ENCODE data around the gene FIBCD1.

FIBCD1 gene

DNA sequence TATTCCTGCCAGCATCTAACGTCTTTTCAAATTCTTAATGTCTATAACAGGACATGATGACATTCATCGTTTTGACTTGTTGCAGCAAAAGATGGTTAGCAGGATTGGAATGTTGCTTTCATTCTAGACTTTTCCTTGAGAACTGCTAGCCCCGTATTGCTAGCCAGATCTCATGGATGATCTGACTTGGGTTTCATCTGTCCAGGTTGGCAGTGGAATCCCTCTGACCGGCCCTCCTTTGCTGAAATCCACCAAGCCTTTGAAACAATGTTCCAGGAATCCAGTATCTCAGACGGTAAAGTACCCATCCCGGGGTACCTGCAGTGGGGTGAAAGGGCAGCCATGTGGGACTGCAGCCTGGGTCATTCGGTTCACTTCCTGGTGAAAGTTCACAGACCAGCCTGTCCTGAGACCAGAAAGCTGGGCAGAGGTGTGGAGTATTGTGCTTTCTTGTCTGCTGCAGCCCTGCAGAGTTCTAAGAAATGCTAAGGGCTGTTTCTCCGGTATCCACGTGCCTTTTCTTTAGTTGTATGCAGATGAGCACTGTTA lies 59.1 kb downstream of the FIBCD1 start:
- no peak for DNase-seq (ENCODE audit: low read depth)

DNA sequence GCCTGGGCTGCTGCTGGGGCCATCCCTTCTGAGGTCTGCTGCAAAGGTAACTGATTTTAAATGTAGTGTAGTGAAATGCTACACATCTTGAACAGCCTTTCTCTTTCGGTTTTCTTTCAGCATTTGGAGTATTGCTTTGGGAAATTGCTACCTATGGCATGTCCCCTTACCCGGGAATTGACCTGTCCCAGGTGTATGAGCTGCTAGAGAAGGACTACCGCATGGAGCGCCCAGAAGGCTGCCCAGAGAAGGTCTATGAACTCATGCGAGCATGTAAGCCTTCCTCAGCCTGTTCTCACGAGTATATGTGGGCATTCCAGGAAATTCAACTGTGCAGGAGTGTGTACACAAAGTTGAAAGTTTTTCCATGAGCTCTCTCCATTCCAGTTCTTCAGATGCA lies 60.8 kb downstream of the FIBCD1 start:
- no peak for DNase-seq (ENCODE audit: low read depth)

DNA sequence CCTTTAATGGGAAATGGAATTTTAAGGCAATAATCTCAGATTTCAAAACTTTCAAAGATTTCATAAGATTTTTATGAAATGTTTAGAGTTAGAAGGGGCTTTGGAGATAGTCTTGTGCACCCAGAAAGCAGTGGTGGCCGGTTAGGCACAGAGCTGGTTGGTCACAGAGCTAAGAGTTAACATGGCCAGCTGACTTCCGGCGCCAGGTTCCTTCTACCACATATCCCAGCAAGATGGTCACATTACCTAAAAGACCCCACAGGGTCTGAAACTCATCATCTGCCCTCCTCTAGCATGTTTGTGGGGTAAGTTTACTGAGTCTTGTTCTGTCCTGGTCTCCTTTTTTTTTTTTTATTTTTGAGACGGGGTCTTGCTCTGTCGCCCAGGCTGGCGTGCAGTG lies 61.7 kb downstream of the FIBCD1 start:
- DNase-seq (ENCODE audit: low read depth), result no peak

DNA sequence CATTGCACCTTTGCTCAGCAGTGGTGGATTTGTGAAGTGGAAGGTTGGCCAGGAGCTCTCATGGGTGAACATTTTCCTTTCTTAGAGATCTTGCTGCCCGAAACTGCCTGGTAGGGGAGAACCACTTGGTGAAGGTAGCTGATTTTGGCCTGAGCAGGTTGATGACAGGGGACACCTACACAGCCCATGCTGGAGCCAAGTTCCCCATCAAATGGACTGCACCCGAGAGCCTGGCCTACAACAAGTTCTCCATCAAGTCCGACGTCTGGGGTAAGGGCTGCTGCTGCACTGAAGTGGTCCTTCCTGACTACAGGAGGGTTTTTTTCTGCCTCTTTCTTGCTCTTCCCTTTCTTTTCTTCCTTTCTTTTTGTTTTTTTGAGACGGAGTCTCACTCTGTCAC lies 64.3 kb downstream of the FIBCD1 start:
- no peak for DNase-seq (ENCODE audit: low read depth)

DNA sequence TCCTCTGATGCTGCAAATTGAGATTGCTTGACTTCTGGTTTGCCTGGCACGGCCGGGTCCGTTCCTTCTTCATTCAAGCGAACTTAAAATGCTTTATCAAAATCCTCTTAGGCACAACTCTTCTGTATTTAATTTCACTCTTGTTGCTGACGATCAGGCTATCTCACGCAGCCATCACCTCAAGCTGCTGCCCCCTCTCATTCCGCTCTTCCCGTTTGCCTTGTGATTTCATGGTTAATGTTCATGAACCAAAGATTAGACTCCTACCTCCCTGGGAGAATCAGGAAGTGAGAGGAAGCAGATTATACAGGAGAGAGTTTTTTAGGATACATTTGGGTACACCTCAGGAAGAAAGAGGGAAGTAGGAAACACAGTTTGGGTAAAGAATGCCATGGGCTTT lies 65.1 kb downstream of the FIBCD1 start:
- DNase-seq (ENCODE audit: low read depth), result no peak

DNA sequence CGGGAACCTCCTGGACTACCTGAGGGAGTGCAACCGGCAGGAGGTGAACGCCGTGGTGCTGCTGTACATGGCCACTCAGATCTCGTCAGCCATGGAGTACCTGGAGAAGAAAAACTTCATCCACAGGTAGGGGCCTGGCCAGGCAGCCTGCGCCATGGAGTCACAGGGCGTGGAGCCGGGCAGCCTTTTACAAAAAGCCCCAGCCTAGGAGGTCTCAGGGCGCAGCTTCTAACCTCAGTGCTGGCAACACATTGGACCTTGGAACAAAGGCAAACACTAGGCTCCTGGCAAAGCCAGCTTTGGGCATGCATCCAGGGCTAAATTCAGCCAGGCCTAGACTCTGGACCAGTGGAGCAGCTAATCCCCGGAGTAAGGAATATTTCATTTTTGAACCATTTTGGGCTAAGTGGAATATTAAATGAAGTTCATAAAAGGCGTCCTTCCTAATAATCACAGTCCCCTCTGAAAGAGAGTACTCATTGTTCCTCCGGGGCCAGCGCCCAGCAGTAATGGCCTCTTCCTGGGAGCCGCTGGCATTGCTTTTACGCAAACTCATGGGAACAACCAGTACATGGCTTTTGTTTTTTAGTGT lies 66.0 kb downstream of the FIBCD1 start:
- no peak for DNase-seq (ENCODE audit: low read depth)

DNA sequence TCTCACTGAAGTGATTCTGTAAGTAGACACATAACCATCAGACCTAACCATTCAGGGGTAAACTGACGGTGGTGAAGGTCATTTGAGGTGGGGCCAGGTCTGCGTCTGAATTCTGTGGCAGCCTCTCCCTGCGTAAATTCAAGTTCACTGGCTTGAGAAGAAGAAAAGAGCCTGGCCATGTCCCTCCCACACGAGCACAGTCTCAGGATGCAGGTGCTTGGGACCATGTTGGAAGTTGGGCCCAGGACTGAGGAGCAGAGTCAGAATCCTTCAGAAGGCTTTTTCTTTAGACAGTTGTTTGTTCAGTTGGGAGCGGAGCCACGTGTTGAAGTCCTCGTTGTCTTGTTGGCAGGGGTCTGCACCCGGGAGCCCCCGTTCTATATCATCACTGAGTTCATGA lies 66.5 kb downstream of the FIBCD1 start:
- DNase-seq (ENCODE audit: low read depth), result no peak

DNA sequence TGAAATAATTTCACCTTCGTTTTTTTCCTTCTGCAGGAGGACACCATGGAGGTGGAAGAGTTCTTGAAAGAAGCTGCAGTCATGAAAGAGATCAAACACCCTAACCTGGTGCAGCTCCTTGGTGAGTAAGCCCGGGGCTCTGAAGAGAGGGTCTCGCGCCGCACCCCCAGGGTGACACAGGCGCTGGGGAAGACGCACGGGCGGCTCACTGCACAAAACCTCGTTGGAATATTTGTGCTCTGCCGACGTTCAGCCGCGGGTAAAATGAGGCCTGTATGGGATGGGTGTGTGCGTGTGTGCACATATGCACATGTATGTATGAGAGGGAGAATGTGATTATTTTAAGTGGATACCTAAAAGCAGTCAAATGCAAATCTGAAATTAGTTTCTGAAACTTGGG lies 67.0 kb downstream of the FIBCD1 start:
- no peak for DNase-seq (ENCODE audit: low read depth)

DNA sequence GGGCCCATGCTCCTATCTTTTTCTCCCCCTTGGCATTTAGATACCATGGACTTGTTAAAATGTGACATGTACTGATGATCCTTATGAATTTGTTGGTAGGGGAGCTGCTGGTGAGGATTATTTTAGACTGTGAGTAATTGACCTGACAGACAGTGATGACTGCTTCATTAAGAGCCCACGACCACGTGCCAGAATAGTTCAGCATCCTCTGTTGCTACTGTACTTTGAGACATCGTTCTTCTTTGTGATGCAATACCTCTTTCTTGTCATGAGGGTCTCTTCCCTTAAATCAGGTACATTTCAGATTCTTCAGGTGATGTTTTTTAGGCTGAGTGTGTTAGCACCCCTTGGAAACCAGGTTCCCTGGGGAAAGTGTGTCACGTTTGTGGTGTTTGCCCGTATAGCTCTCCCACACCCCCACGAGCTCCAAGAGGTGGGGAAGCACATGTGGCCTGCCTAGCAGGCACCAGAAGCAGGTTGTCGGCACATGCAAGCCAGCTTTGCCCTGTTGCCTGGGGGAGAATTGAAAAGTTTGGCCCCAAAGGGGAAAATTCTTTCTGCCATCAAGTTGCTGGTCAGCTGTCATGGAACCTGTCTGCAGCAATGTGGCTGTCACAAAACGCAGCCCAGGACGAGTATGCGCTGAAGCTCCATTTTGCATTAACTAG lies 67.5 kb downstream of the FIBCD1 start:
- DNase-seq (ENCODE audit: low read depth), result no peak

DNA sequence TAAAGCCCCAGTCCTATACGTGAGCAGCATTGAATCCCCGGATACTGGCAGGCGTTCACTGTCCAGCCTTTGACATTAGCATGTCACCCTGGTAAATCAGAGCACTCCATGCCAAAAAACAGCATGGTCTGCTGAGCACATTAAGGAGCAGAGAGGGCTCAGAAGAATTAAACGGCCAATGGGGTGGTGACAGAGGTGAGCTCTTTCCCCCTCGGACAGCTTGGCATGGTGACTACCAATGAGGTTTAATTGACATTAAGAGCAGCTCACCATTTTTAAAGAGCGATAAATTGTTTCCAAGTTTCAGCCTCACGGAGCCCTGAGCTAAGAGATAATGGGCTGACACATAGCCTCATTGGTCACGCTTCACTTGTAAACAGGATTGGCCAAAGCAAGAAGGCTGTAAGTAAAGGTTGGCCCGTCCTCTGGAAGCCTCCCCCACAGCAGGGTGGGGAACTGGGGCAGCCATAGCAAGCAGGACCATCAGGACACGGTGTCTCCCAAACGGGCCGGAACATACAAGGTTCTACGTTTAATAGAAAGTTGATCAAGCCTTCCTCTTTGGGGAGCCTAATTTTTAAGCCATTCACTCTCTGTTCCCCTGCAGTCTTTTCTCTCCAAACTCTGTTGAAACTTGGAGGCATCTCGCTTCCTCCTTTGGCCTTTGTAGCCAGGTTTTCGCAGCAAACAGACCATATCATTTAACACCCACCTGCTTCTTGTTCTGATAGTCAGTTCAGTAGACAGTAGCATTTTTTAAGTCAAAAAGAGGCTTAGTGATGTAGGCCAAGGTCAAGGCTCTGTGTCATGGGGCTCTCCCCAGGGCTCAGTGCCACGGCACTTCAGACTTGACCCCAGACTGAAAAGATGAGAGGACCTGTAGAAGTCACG lies 68.3 kb downstream of the FIBCD1 start:
- DNase-seq (ENCODE audit: low read depth), result no peak

DNA sequence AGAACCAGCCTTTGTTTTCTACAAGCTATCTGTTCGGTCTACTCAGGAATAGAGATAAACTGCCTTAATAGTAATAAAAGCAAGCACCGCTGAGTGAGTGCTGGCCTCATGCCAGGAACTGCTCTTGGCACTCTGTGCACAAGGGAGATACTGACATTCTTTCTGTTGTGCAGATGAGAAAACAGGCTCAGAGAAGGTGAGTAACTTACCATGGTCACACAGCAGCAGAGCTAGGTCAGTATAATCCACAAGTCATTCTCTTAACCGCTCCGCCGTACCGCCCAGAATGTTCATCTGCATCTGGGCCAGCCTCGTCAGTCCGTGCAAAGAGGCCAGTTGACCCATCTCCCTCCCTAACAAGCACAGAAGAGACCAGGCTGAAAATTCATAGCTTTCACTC lies 69.8 kb downstream of the FIBCD1 start:
- DNase-seq (ENCODE audit: low read depth), result no peak

DNA sequence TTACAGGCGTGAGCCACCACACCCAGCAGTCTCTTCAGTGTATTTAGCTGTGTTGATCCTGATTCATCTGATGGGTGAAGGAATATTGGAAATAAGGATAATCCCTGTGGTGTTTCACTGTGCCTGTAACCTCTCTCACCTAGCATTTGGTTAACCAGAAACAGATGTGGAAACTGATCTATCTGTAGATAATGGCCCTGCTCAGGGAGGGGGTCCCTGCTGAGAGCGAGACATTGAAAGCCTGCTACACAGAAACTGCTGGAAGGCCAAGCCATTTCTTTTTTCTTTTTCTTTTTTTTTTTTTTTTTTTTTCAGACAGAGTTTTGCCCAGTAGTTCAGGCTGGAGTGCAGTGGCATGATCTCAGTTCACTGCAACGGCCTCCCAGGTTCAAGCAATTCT lies 70.8 kb downstream of the FIBCD1 start:
- DNase-seq (ENCODE audit: low read depth), result no peak

DNA sequence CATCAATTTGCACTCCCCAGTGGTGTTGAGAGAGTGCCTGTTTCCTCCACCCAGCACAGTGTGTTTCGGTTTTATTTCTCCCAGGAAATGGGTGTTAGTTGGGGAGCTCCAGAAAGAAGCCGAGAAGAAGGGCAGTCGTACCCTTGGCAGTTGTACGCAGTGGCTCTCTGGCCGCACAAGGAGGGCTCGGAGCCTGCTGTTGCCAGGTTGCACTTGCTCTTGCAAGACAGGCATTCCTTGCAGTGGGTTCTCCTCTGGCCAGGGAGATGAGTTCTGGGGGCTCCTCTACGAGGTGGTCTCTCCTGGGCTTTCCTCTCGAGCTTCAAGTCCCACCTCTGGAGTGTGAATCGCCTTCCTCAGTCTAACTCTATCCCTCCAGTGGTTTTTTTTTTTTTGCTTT lies 71.5 kb downstream of the FIBCD1 start:
- DNase-seq (ENCODE audit: low read depth), result no peak

DNA sequence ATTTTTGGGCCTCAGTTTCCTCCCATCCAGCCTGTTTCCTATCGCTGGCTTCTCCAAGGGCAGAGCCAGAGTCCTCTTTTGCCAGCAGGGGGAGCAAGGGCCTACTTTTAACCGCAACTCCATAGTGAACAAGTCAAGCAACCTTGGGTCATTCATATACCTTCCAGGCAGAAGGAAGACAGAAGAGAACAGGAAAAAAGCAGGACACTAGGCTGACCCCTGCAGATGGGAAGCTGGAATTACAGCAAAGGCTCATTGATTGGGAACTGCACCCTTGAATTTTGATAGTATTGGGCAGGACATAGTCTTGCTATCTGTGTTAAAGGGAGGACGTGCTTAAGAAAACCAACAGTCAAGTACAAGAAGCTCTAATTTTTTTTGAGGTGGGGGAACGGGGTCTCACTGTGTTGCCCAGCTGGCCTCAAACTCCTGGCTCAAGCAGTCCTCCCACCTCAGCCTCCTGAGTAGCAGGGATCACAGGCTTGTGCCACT lies 72.5 kb downstream of the FIBCD1 start:
- DNase-seq (ENCODE audit: low read depth), result peak; percentile 13

DNA sequence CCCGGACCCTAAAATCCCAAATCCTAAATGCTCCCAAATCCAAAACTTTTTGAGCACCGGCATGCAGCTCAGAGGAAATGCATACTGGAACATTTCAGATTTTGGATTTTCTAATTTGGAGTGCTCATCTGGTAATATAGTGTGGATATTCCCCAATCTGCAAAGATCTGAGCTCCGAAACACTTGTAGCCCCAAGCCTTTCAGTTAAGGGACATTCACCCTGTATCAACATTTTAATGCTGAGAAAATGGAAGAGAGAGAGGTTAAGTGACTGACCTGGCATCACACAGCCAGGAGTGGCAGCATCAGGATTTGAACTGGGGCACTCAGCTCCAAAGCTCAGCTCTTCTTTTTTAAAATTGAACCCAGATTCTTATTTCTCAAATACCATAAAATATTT lies 73.1 kb downstream of the FIBCD1 start:
- no peak for DNase-seq (ENCODE audit: low read depth)

DNA sequence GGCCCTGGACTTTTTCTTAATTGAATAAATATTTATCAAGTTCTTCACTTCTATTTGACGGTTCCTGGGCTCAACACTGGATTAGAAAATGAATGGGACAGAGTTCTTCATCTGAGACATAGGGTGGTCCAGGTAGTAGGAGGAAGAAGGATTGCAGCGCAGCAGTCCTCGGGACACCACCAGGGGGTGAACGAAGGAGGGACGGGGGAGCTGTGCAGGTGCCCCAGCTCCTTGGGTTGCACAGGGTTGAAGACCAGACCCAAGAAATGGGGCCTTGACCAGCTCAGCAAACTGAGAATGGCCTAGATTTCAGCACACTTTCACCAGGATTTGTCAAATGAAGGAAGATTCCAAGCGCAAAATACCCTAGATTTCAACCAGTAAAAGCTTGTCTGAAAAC lies 74.5 kb downstream of the FIBCD1 start:
- no peak for DNase-seq (ENCODE audit: low read depth)

DNA sequence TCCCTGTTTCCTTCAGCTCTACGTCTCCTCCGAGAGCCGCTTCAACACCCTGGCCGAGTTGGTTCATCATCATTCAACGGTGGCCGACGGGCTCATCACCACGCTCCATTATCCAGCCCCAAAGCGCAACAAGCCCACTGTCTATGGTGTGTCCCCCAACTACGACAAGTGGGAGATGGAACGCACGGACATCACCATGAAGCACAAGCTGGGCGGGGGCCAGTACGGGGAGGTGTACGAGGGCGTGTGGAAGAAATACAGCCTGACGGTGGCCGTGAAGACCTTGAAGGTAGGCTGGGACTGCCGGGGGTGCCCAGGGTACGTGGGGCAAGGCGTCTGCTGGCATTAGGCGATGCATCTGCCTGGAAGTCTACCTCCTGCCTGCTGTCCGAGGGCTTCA lies 76.3 kb downstream of the FIBCD1 start:
- DNase-seq (ENCODE audit: low read depth), result no peak

DNA sequence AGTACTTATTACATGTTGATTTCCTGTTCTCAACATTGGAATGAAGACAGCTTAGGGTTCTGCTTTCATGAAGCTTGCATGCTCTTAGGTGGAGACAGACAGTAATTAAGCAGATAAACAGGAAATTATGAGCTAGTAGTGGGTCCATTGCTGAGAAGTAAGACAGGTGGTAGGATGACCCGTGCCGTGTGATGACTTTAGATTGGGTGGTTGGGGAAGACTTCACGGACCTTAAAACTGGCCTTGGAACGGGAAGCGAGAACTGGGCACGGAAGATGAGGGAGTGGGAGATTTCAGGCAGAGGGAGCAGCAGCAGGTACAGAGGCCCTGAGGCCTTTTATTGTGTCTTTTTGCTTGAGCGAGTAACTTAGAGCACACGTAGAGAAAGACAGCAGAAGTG lies 76.8 kb downstream of the FIBCD1 start:
- DNase-seq (ENCODE audit: low read depth), result no peak

DNA sequence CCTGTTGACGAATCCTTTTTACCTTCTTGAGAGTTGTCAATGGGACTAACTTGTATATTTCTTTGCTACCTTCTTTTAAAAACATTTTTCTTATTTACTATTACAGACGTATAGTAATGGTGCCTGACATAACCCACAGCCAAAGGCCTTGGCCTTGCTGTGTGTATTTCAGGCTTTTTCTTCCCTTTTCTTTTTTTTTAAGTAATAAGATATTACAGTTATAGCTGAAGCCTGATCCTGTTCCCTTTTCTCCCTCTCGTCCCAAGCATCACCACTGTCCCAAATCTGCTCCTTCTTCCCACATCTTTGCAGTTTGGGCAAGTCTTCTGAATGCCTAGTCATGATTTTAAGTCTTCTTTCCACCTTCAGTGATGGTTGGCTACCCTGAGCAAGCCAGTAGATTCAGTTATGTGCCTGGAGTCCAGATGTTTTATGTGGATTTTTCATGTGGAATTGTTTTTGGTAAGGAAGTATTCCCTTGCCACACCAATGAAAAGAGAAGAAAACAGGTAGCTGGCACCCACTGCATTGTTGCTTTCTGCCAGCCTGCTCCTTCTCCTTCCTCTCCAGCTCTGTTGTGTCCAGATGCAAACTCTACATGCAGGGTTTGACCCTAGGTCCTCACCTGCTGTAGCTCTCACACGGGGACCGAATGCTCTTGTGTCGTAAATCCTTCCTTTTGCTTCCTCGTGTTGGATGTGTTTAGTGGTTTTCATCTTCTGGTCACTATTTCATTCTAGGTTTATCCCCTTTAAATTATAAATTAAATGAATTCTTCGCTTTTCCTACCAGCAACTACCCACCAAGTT lies 77.5 kb downstream of the FIBCD1 start:
- no peak for DNase-seq (ENCODE audit: low read depth)

DNA sequence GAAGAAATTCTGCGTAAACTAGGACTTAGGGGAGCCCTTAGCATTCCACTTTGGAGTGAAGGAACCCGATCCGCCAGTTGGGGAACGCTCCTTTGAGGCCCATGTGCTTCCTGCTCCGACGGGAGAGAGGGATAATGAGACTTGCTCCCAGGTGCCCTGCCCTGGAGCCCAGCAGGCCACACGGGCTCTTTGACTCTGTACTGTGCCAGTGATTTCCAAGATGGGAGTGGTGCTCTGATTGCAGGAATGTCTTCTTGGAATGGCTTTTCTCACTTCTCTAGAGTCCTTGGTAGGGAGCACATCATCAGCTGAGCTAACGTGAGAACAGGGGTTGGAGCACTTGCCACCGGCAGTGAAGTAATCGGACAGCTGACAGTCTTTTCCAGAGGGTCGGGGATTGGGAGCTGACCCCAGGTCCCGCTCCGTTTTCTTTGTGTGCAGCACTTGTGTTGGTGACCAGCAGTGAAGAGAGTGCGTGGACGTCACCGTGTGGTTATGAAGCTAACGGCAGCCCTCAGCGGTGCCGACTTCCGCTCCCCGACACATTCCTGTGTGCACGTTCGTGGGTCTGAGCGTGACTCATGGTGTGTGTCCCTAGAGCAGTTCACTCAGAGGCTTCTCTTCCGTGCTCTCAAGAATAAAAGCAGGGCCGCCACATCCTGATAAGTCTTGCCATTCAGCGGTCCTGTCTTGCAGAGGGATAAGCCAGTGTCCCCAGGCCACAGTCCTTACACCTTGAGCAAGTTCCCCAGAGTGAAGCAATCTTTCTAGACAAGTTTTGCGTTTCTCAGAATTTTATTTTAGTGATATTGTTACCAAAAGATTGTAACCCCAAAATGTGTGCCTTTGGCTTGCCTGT lies 78.4 kb downstream of the FIBCD1 start:
- DNase-seq (ENCODE audit: low read depth), result no peak

Measured in stimulated activated CD8-positive, alpha-beta memory T cell treated with anti-CD3 and anti-CD28 coated beads, Interleukin-7, amount 100 ng/mL, for 24 hours (primary cell).